ENCODE data around the gene CCDC34. TPM values are rescaled to one million over a fixed set of nuclear protein-coding genes. Genes with fewer than 3 reads are reported as not detected.

The CCDC34 gene
- total RNA-seq, 4 donors from 2014 or later: 3.2 to 8.0 (median 4.0) TPM

- Histone ChIP-seq H3K27ac (no peak overlapping the region), H3K4me3 (no peak overlapping the region), H3K4me1 (peaks cover 71% of the 10 kb centered on the region), H3K36me3 (no peaks in the 10 kb centered on the region), H3K9me3 (no peaks in the 10 kb centered on the region), H3K27me3 (no peaks in the 10 kb centered on the region)
- DNase-seq (ENCODE audit: low spot score in 2 of 2): no peak
- TF ChIP-seq EP300 (IDR thresholded peaks at IDR 0.05) (no peak), POLR2AphosphoS5 (IDR thresholded peaks at IDR 0.05) (no peak), POLR2A (IDR thresholded peaks at IDR 0.05) (no peak)
- TF ChIP-seq, protein P1, sequence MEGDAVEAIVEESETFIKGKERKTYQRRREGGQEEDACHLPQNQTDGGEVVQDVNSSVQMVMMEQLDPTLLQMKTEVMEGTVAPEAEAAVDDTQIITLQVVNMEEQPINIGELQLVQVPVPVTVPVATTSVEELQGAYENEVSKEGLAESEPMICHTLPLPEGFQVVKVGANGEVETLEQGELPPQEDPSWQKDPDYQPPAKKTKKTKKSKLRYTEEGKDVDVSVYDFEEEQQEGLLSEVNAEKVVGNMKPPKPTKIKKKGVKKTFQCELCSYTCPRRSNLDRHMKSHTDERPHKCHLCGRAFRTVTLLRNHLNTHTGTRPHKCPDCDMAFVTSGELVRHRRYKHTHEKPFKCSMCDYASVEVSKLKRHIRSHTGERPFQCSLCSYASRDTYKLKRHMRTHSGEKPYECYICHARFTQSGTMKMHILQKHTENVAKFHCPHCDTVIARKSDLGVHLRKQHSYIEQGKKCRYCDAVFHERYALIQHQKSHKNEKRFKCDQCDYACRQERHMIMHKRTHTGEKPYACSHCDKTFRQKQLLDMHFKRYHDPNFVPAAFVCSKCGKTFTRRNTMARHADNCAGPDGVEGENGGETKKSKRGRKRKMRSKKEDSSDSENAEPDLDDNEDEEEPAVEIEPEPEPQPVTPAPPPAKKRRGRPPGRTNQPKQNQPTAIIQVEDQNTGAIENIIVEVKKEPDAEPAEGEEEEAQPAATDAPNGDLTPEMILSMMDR (IDR thresholded peaks at IDR 0.05): no peak
- WGBS: 62% methylated on average over 9 of the region's 9 CpGs
Observed at GRCh38 chr11:27397624-27398399, 34.8 kb upstream of the CCDC34 start.

GRCh38 chr11:27396259-27396839 lies 33.3 kb upstream of the CCDC34 start:
- Histone ChIP-seq H3K27ac (peak overlapping the region; percentile 78), H3K4me1 (peaks cover 71% of the 10 kb centered on the region), H3K9me3 (no peaks in the 10 kb centered on the region), H3K27me3 (no peaks in the 10 kb centered on the region), H3K36me3 (no peaks in the 10 kb centered on the region), H3K4me3 (no peak overlapping the region)
- WGBS: 71% methylated on average over 3 of the region's 3 CpGs
- no peak for DNase-seq (ENCODE audit: low spot score in 2 of 2)
- TF ChIP-seq POLR2A (IDR thresholded peaks at IDR 0.05) (no peak), EP300 (IDR thresholded peaks at IDR 0.05) (no peak), POLR2AphosphoS5 (IDR thresholded peaks at IDR 0.05) (no peak)
- TF ChIP-seq, protein P1 (IDR thresholded peaks at IDR 0.05): no peak

- no peaks in the 10 kb centered on the region for H3K36me3 ChIP-seq
- peaks cover 74% of the 10 kb centered on the region for H3K4me1 ChIP-seq
- peak overlapping the region; percentile 78 for H3K27ac ChIP-seq
- no peak for DNase-seq (ENCODE audit: low spot score in 2 of 2)
- TF ChIP-seq POLR2AphosphoS5 (IDR thresholded peaks at IDR 0.05): no peak
- H3K9me3 ChIP-seq: no peaks in the 10 kb centered on the region
- WGBS: 59% methylated on average over 7 of the region's 7 CpGs
- no peaks in the 10 kb centered on the region for H3K27me3 ChIP-seq
- H3K4me3 ChIP-seq: no peak overlapping the region
Observed at GRCh38 chr11:27395556-27396258, 32.7 kb upstream of the CCDC34 start.

DNA sequence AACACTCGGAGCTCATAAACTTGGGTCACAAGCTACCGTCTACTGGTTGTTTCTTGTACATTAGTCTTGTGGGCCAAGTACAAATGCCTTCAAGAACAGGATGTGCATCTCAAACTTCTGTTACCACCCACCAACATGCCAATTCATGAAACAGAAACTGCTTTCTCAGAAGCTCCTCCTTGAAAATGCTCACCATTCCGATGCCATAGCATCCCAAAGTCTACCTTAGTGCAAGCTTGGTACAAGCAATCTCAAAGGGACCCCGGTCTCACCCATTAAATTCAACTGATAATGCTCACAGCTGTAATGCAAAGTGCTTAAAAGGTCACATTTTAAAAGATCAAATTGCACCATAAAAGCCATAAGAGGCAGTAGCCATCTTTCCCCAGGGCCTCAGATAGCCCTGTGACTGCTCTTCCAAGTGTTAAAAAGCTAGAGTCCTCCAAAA lies 31.8 kb upstream of the CCDC34 start:
- H3K4me1 ChIP-seq: peaks cover 79% of the 10 kb centered on the region
- TF ChIP-seq POLR2AphosphoS5 (IDR thresholded peaks at IDR 0.05) (no peak), EP300 (IDR thresholded peaks at IDR 0.05) (no peak), POLR2A (IDR thresholded peaks at IDR 0.05) (no peak)
- TF ChIP-seq, protein P1 (IDR thresholded peaks at IDR 0.05): no peak

DNA sequence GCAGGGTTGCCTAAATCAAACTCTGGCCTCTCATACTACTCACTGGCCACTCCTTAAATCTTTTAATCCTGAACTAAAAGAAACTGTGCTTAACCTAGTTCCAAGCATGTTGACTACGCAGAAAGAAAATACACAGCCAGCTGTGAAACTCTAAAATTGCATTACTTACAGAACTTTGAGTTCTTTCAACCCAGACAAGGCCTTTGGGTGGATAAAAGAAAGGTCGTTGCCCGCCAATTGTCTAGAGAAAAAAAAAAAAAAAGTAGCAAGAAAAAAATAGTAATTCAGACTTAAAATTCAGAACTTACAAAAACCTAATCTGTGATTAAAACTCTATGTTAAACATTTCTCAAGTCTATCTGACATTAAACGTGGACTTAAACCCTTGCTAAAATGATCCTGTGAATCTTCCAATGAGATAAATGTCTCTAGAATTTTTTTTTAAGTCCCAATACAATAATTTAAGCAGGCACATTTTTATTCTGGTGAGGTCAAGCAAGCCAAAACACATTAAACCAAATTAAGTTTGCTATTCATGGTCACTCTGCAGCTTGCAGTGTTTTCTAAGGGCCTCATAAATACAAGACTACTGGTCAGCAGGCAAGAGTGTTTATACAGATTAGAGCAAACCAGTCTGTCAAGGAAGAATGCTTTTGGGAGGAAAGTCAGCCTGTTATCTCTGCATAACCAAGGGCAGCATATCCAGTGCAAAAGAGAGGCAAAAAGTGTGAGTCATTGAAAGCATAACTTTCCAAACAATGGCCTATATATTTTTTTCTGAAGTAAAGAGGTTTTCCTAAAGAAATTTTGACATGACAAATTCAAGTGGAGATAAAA lies 29.5 kb upstream of the CCDC34 start:
- H3K27me3 ChIP-seq: no peaks in the 10 kb centered on the region
- TF ChIP-seq, protein P1 (IDR thresholded peaks at IDR 0.05): no peak
- TF ChIP-seq POLR2A (IDR thresholded peaks at IDR 0.05) (no peak), EP300 (IDR thresholded peaks at IDR 0.05) (no peak), POLR2AphosphoS5 (IDR thresholded peaks at IDR 0.05) (no peak)
- DNase-seq (ENCODE audit: low spot score in 2 of 2): no peak
- 75% methylated on average over 4 of the region's 4 CpGs for WGBS
- peaks cover 66% of the 10 kb centered on the region for H3K4me1 ChIP-seq
- H3K36me3 ChIP-seq: no peaks in the 10 kb centered on the region
- peak overlapping the region; percentile 69 for H3K27ac ChIP-seq
- H3K4me3 ChIP-seq: no peak overlapping the region
- no peaks in the 10 kb centered on the region for H3K9me3 ChIP-seq

More for the DNA sequence above, 31.8 kb upstream of the CCDC34 start:
- 39% methylated on average over 4 of the region's 4 CpGs for WGBS
- DNase-seq (ENCODE audit: low spot score in 2 of 2): no peak
- H3K9me3 ChIP-seq: no peaks in the 10 kb centered on the region
- H3K4me3 ChIP-seq: no peak overlapping the region
- H3K27me3 ChIP-seq: no peaks in the 10 kb centered on the region
- H3K36me3 ChIP-seq: no peaks in the 10 kb centered on the region
- peak overlapping the region; percentile 78 for H3K27ac ChIP-seq

Measured in suprapubic skin (tissue), 4 donors.